GM12891 (cell line): ENCODE data around the gene KRT4.

ENCODE experiments used
- DNase-seq: peaks from one replicate; pipeline ENCODE4 v3.0.0; 2011; ENCODE audit warnings: low spot score; ENCODE audit not compliant: insufficient read length
- FAIRE-seq: peaks from 2 replicates; lab custom pipeline; 2011; peaks lifted over from hg19 to GRCh38; lab: Jason Lieb, UNC
- PAX5 ChIP-seq: IDR thresholded peaks from 2 replicates; pipeline ENCODE4 v1.6.1; 2011; ENCODE audit warnings: low read length, moderate library complexity, mild to moderate bottlenecking; ENCODE audit not compliant: insufficient read depth, severe bottlenecking
- POLR2A ChIP-seq: IDR thresholded peaks from 2 replicates; pipeline ENCODE4 v1.6.1; 2011; ENCODE audit warnings: low read depth, low read length, control low read depth
- POLR2AphosphoS5 ChIP-seq: IDR thresholded peaks from 2 replicates; pipeline ENCODE4 v1.6.1; 2011; ENCODE audit warnings: low read depth, low read length, control low read depth
- POU2F2 ChIP-seq: IDR thresholded peaks from 2 replicates; pipeline ENCODE4 v1.6.1; 2011; ENCODE audit warnings: low read depth, mild to moderate bottlenecking, control low read depth, low read length, moderate library complexity
- SPI1 ChIP-seq: IDR thresholded peaks from 2 replicates; pipeline ENCODE4 v1.6.1; 2011; ENCODE audit warnings: low read depth, low read length, control low read depth
- TAF1 ChIP-seq: IDR thresholded peaks from 2 replicates; pipeline ENCODE4 v1.6.1; 2011; ENCODE audit warnings: low read depth, low read length, control low read depth

KRT4 gene

GRCh38 chr12:52837413-52837741 lies 23.5 kb upstream of the KRT4 start:
- FAIRE-seq (no peak), DNase-seq (no peak)
- no peak for TF ChIP-seq POLR2A
- TF ChIP-seq PAX5 = no peak
- TF ChIP-seq POLR2AphosphoS5 = no peak
- no peak for TF ChIP-seq SPI1

DNA sequence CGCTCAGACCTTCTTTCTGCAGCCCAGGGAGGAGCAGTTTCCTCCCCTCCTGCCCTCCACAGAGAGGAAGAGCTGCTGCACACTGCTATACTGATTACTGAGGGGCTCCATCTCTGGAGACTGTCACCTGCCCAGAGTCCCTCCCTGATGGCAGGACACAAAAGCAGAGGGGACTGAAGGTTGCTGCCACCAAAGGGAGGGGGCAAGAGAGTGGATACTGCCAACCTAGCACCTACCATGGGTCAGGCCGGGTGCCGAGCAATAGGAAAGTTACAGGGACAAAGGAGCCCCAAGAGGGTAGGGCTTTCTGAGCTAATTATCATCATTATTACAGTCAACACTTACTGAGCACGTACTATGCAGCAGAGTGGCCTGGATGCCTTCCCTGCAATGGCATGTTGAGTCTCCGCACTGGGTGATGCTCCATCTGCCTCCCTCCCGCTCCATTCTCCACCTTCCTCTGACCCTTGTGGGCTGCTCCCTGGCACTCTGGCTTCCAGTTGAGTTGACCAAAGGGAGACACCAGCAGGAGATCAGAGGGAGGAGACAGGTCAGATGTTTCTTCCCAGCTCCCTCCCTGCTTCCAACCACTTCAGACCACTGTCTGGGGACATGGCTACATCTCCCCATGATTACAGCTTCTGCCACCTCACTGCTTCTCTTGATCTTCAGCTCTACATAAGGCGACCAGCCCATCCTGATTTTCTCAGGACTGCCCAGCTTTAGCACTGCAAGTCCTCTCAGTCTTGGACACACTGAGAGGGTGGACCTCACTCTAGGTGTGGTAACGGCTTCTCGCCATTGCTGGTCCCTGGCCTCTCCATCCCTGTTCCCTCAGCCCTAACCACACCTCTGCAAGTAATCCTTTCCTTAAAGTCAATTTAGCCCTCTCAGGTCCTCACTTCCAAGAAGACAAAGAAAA lies 22.8 kb upstream of the KRT4 start:
- no peak for DNase-seq
- FAIRE-seq = no peak
- TF ChIP-seq PAX5 = no peak
- TF ChIP-seq TAF1 = no peak
- no peak for TF ChIP-seq SPI1
- TF ChIP-seq POLR2AphosphoS5 = no peak
- TF ChIP-seq POLR2A = no peak
- no peak for TF ChIP-seq POU2F2

DNA sequence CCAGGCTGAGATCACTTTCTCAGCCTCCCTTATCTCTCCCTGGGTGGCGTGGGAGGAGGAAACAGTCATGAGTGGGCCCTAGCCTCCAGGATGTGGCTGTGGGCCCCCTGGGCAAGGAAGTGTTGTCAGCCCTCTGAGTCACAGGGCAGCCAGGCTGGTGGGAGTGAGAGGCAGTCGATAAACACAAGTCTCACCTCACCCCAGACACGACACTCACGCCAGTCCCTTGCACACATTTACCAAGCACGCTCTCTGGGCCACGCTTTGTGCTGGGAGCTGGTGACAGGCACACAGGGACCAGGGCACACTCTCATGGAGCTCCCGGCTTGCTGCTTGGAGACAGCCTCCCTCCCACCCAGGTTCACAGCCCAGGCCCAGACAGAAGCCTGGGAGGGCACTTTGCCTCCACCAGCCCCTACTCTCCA lies 22.1 kb upstream of the KRT4 start:
- TF ChIP-seq POLR2AphosphoS5 (no peak), POU2F2 (no peak)
- DNase-seq = no peak
- FAIRE-seq = no peak

GRCh38 chr12:52835271-52836041 lies 21.5 kb upstream of the KRT4 start:
- TF ChIP-seq SPI1 = no peak
- no peak for TF ChIP-seq PAX5
- TF ChIP-seq POLR2A = no peak
- DNase-seq (no peak), FAIRE-seq (no peak)

- no peak for DNase-seq
- no peak for TF ChIP-seq TAF1
- TF ChIP-seq SPI1 = no peak
- TF ChIP-seq PAX5 = no peak
- no peak for TF ChIP-seq POU2F2
- no peak for TF ChIP-seq POLR2AphosphoS5
- no peak for FAIRE-seq
Observed at GRCh38 chr12:52834727-52835001, 20.7 kb upstream of the KRT4 start.

DNA sequence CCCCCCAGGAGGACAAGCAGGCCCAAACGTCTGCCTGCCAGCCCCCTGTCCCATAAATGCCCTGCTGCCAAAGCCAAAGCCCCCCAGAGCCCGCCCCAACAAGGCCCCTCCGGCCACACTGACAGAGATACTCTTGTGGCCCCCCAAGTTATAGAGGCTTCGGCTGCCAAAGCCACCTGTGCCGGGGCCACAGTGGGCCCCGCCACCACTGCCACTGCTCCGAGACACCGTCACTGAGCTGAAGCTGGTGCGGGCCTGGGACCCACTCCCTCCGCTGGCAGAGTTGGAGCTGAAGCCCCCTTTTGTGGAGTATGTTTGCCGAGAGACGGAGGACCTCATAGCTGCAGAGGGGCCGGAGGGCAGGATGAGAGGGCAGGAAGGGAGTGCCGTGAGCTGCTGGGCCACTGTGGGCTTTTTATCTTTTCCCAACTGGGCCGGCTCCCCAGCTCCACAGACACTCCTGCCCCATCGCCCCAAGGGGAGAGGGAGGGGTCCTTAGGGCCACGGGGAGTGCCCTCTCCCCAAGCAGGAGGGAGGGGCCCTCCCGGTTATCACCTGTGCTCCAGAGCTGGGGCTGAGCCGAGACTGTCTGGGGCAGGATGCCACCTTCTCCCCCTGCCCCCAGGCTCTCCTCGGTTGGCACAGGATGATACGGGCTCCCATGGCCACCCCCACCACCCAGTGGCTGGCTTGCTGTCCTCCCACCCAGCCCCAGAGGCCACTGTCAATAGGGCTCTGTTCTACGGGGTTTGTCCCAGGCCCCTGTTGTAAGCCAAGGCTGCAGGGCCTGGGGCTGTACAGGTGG lies 20.2 kb upstream of the KRT4 start, which contains the start of gene KRT79:
TSS of gene KRT79 (minus strand) at position 390 of the 805 bp plus-strand sequence. CDS start at position 339, 51 bp downstream.
- no peak for TF ChIP-seq POU2F2
- TF ChIP-seq TAF1 = no peak
- no peak for TF ChIP-seq PAX5
- TF ChIP-seq POLR2A = no peak
- no peak for TF ChIP-seq POLR2AphosphoS5
- TF ChIP-seq SPI1 = no peak
- DNase-seq = no peak
- FAIRE-seq = no peak

DNA sequence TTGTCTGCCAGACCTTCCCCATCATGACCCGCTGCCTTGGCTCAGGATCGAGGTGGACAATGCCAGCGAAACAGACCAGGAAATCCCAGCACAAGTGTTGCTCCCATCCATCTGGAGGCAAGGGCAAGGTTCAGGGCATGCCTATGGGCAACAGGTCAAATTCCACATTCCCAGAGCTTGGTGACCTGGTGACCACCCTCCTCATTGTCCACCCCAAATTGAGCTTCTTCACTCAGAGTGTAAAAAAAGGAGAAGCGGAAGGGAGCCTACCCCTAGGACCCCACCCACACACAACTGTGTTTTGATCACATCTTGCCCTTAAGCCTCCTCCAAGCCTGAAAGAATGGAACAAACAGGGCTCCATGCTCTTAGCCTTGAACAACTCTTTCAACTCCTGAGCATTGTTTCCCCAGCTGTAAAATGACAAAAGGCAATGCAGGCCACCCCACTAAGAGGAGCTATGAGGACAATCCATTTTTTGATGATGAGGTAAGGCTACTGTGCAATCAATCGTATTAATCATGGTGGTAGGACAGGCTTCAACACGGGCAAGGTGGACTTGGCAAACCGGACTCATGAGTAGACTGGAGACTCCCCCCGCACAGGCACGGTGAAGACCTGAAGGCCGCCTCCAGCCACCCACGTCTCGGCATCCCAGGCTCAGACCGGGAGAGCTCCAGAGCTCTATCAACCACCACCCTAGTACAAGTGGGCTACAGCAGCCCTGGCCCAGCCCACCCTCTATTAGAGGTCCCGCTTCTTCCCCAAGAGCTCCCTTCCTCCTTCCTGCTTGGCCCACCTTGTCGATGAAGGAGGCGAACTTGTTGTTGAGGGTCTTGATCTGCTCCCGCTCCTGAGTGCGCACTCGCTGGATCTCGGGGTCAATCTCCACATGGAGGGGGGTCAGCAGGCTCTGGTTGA lies 19.3 kb upstream of the KRT4 start:
- TF ChIP-seq POLR2A (no peak), POLR2AphosphoS5 (no peak), PAX5 (no peak), TAF1 (no peak)
- DNase-seq (no peak), FAIRE-seq (no peak)

- DNase-seq (no peak), FAIRE-seq (no peak)
Observed at GRCh38 chr12:52832451-52832850, 18.5 kb upstream of the KRT4 start.

DNA sequence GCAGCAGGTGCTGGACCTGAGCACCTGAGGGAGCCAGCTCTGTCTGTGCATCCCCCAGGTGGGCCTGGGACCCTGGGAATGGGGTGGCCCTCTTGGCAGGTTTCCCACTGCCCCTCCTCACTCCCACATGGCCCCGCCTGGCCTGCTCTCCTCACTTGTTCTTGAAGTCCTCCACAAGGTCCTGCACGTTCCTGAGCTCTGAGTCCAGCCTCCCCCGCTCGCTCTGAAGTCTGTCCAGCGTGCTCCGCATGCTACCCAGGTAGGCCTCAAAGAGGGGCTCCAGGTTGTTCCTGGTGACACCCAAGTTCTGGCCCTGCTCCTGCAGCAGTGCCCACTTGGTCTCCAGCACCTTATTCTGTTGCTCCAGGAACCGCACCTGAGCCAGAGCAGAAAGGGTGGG lies 17.3 kb upstream of the KRT4 start:
- DNase-seq (no peak), FAIRE-seq (no peak)
- TF ChIP-seq SPI1 (no peak), POLR2A (no peak), POU2F2 (no peak), TAF1 (no peak), POLR2AphosphoS5 (no peak), PAX5 (no peak)

More at GRCh38 chr12:52832451-52832850, 18.5 kb upstream of the KRT4 start:
- TF ChIP-seq PAX5 (no peak), POU2F2 (no peak), SPI1 (no peak), TAF1 (no peak), POLR2A (no peak), POLR2AphosphoS5 (no peak)
